T-helper 2 cell (primary cell): Measurements from ENCODE around the gene RARB.

Experiments used
- DNase-seq, 5 experiments: peaks; one replicate each; pipeline versions ENCODE4 v3.0.0 to v3.0.0-alpha.2; 2012 to 2022

RARB gene

GRCh38 chr3:25619382-25619781 is 191.3 kb downstream of the RARB start:
- DNase-seq = no peak

- no peak for DNase-seq
Measured at GRCh38 chr3:25620493-25620892, 192.4 kb downstream of the RARB start.

GRCh38 chr3:25621087-25621486 is 193.0 kb downstream of the RARB start:
- no peak for DNase-seq

GRCh38 chr3:25631989-25632388 is 203.9 kb downstream of the RARB start:
- DNase-seq = no peak

GRCh38 chr3:25633919-25634318 is 205.9 kb downstream of the RARB start:
- no peak for DNase-seq

GRCh38 chr3:25635038-25635437 is 207.0 kb downstream of the RARB start:
- no peak for DNase-seq
